NT2/D1 (cell line): ENCODE results near the gene SOX11.

Experiments used
- DNase-seq: peaks from one replicate; pipeline ENCODE4 v3.0.0-alpha.2; 2011; ENCODE audit warnings: low read depth, low spot score
- H3K27me3 ChIP-seq: 2 replicates; pipeline ENCODE4 v1.6.0; 2011; ENCODE audit warnings: mild to moderate bottlenecking; ENCODE audit not compliant: insufficient read length, insufficient read depth
- H3K36me3 ChIP-seq: 2 replicates; pipeline ENCODE4 v1.6.1; 2011; ENCODE audit warnings: mild to moderate bottlenecking, low read length, mixed read lengths; ENCODE audit not compliant: insufficient read depth, insufficient read length
- H3K4me1 ChIP-seq: 2 replicates; pipeline ENCODE4 v1.5.1; 2011; ENCODE audit not compliant: insufficient read depth, insufficient read length
- H3K4me3 ChIP-seq: 2 replicates; pipeline ENCODE4 v1.5.1; 2011; ENCODE audit warnings: low read depth; ENCODE audit not compliant: insufficient read length
- H3K9ac ChIP-seq: 2 replicates; pipeline ENCODE4 v1.6.0; 2011; ENCODE audit warnings: low read depth; ENCODE audit not compliant: insufficient read length
- H3K9me3 ChIP-seq: 2 replicates; pipeline ENCODE4 v1.5.1; 2011; ENCODE audit warnings: mild to moderate bottlenecking, low read length; ENCODE audit not compliant: insufficient read depth
- SUZ12 ChIP-seq: IDR thresholded peaks from 2 replicates; pipeline ENCODE4 v1.6.1; 2011; ENCODE audit not compliant: insufficient read length, insufficient read depth; ENCODE audit errors: extremely low read depth
- YY1 ChIP-seq: IDR thresholded peaks from 2 replicates; pipeline ENCODE4 v1.6.1; 2011; ENCODE audit not compliant: insufficient read length, insufficient read depth
- ZNF274 ChIP-seq: IDR thresholded peaks from 2 replicates; pipeline ENCODE4 v1.6.1; 2011; ENCODE audit warnings: mild to moderate bottlenecking, low read depth, low read length

SOX11 gene

GRCh38 chr2:5685225-5685624, 7.0 kb upstream of the SOX11 start:
- no peaks in the 10 kb centered on the region for H3K4me1 ChIP-seq
- no peak overlapping the region for H3K4me3 ChIP-seq
- no peaks in the 10 kb centered on the region for H3K9me3 ChIP-seq
- no peak overlapping the region for H3K9ac ChIP-seq
- no peak for TF ChIP-seq ZNF274
- no peak for TF ChIP-seq YY1
- TF ChIP-seq SUZ12 = no peak
- DNase-seq = no peak
- H3K36me3 ChIP-seq = no peaks in the 10 kb centered on the region
- H3K27me3 ChIP-seq = no peaks in the 10 kb centered on the region

- no peak for TF ChIP-seq YY1
- Histone ChIP-seq H3K4me3 (no peak overlapping the region), H3K4me1 (no peaks in the 10 kb centered on the region), H3K9ac (no peak overlapping the region), H3K9me3 (no peaks in the 10 kb centered on the region), H3K36me3 (no peaks in the 10 kb centered on the region), H3K27me3 (no peaks in the 10 kb centered on the region)
- DNase-seq = no peak
Measured at GRCh38 chr2:5686068-5686467, 6.1 kb upstream of the SOX11 start.

GRCh38 chr2:5686536-5686935, 5.6 kb upstream of the SOX11 start:
- Histone ChIP-seq H3K27me3 (no peaks in the 10 kb centered on the region), H3K4me1 (no peaks in the 10 kb centered on the region), H3K9me3 (no peaks in the 10 kb centered on the region), H3K4me3 (no peak overlapping the region), H3K9ac (no peak overlapping the region), H3K36me3 (no peaks in the 10 kb centered on the region)
- TF ChIP-seq ZNF274 = no peak
- no peak for TF ChIP-seq YY1
- TF ChIP-seq SUZ12 = no peak
- DNase-seq = no peak

GRCh38 chr2:5689750-5690149, 2.4 kb upstream of the SOX11 start:
- TF ChIP-seq YY1 (no peak), SUZ12 (no peak), ZNF274 (no peak)
- peak overlapping the region; percentile 91 for H3K9ac ChIP-seq
- H3K27me3 ChIP-seq = no peaks in the 10 kb centered on the region

GRCh38 chr2:5690286-5690685, 1.9 kb upstream of the SOX11 start:
- peak overlapping the region; percentile 91 for H3K9ac ChIP-seq

More at GRCh38 chr2:5689750-5690149, 2.4 kb upstream of the SOX11 start:
- Histone ChIP-seq H3K36me3 (peaks cover 1% of the 10 kb centered on the region), H3K4me1 (no peaks in the 10 kb centered on the region), H3K9me3 (no peaks in the 10 kb centered on the region), H3K4me3 (no peak overlapping the region)
- DNase-seq = no peak

GRCh38 chr2:5690718-5691220, 1.4 kb upstream of the SOX11 start:
- TF ChIP-seq ZNF274 = no peak
- TF ChIP-seq SUZ12 = no peak
- TF ChIP-seq YY1 = no peak
- H3K4me3 ChIP-seq = peak overlapping the region; percentile 72
- peaks cover 5% of the 10 kb centered on the region for H3K36me3 ChIP-seq
- no peaks in the 10 kb centered on the region for H3K4me1 ChIP-seq
- no peaks in the 10 kb centered on the region for H3K9me3 ChIP-seq
- no peak for DNase-seq
- peak overlapping the region; percentile 91 for H3K9ac ChIP-seq
- H3K27me3 ChIP-seq = no peaks in the 10 kb centered on the region

More at GRCh38 chr2:5690286-5690685, 1.9 kb upstream of the SOX11 start:
- no peaks in the 10 kb centered on the region for H3K4me1 ChIP-seq
- peaks cover 5% of the 10 kb centered on the region for H3K36me3 ChIP-seq
- TF ChIP-seq YY1 (no peak), ZNF274 (no peak), SUZ12 (no peak)
- H3K9me3 ChIP-seq = no peaks in the 10 kb centered on the region
- H3K27me3 ChIP-seq = no peaks in the 10 kb centered on the region
- H3K4me3 ChIP-seq = peak overlapping the region; percentile 72
- DNase-seq = peak; percentile 25

- Histone ChIP-seq H3K4me3 (peak overlapping the region; percentile 72), H3K9me3 (no peaks in the 10 kb centered on the region), H3K4me1 (no peaks in the 10 kb centered on the region), H3K27me3 (no peaks in the 10 kb centered on the region), H3K9ac (peak overlapping the region; percentile 91), H3K36me3 (peaks cover 5% of the 10 kb centered on the region)
- peak; percentile 65 for DNase-seq
- TF ChIP-seq YY1 = no peak
- no peak for TF ChIP-seq ZNF274
- no peak for TF ChIP-seq SUZ12
Measured at GRCh38 chr2:5691221-5691984, 781 bp upstream of the SOX11 start.
